CD8-positive, alpha-beta memory T cell (primary cell): Measurements from ENCODE around the gene SSU72. TPM values are rescaled to one million over a fixed set of nuclear protein-coding genes. Genes with fewer than 3 reads are reported as not detected.
"Not testable (repeated sequence)": the region's sequence is repeated elsewhere in the genome, so short reads cannot be mapped to it uniquely, and the experiment has no call there.

Source experiments
- CTCF ChIA-PET: fragments of 350-600 bp; sonication (Branson Sonifier 250); formaldehyde crosslinking; loops from one replicate; lab custom pipeline; 2021; ENCODE audit warnings: antibody characterized with exemption; lab: Charles Lee
- POLR2A ChIA-PET: fragments of 350-600 bp; sonication (Branson Sonifier 250); formaldehyde crosslinking; loops from one replicate; lab custom pipeline; 2021; ENCODE audit warnings: antibody characterized with exemption; lab: Charles Lee
- DNase-seq, 5 donors: peaks; one replicate each; pipeline versions ENCODE4 v3.0.0 to v3.0.0-alpha.2; 2020 to 2022; ENCODE audit warnings: mixed read lengths in 1 of 5
- H3K27ac ChIP-seq: one replicate; pipeline ENCODE4 v1.7.0; 2013; ENCODE audit warnings: low read depth, mild to moderate bottlenecking, low read length, moderate library complexity
- H3K27me3 ChIP-seq: 2 replicates; pipeline ENCODE4 v1.7.0; 2013; ENCODE audit warnings: low read length, mild to moderate bottlenecking; ENCODE audit not compliant: insufficient read depth, poor library complexity, severe bottlenecking
- H3K36me3 ChIP-seq: 2 replicates; pipeline ENCODE4 v1.7.0; 2013; ENCODE audit warnings: mild to moderate bottlenecking, low read length, moderate library complexity; ENCODE audit not compliant: insufficient read depth
- H3K4me1 ChIP-seq: 2 replicates; pipeline ENCODE4 v1.7.0; 2013; ENCODE audit warnings: mild to moderate bottlenecking, low read length, moderate library complexity; ENCODE audit not compliant: insufficient read depth
- H3K4me3 ChIP-seq: 2 replicates; pipeline ENCODE4 v1.7.0; 2013; ENCODE audit warnings: mild to moderate bottlenecking, low read length
- H3K9me3 ChIP-seq: 2 replicates; pipeline ENCODE4 v1.7.0; 2013; ENCODE audit warnings: mild to moderate bottlenecking, low read length
- H3K27ac Mint-ChIP-seq, 8 donors: one replicate each; pipeline ENCODE4 v1.8.0; 2020 to 2021; ENCODE audit warnings: mixed read lengths in 8 of 8, mild to moderate bottlenecking in 6 of 8, inconsistent platforms in 3 of 8, moderate library complexity in 3 of 8
- H3K27me3 Mint-ChIP-seq, 2 donors: one replicate each; pipeline ENCODE4 v1.8.0; 2020 to 2021; ENCODE audit warnings: mixed read lengths in 2 of 2, mild to moderate bottlenecking in 1 of 2, moderate library complexity in 1 of 2
- H3K36me3 Mint-ChIP-seq, 3 donors: one replicate each; pipeline ENCODE4 v1.8.0; 2020 to 2021; ENCODE audit warnings: mixed read lengths in 3 of 3, inconsistent platforms in 1 of 3, mild to moderate bottlenecking in 1 of 3
- H3K4me1 Mint-ChIP-seq, 3 donors: one replicate each; pipeline ENCODE4 v1.8.0; 2020 to 2021; ENCODE audit warnings: mixed read lengths in 3 of 3, inconsistent platforms in 1 of 3, mild to moderate bottlenecking in 1 of 3
- H3K4me3 Mint-ChIP-seq, 7 donors: one replicate each; pipeline ENCODE4 v1.8.0; 2020 to 2021; ENCODE audit warnings: mixed read lengths in 7 of 7, mild to moderate bottlenecking in 6 of 7, moderate library complexity in 4 of 7, inconsistent platforms in 2 of 7
- H3K9me3 Mint-ChIP-seq, 5 donors: one replicate each; pipeline ENCODE4 v1.8.0; 2020 to 2022; ENCODE audit warnings: mixed read lengths in 5 of 5, mild to moderate bottlenecking in 3 of 5, moderate library complexity in 2 of 5, inconsistent platforms in 1 of 5
- polyA plus RNA-seq: library from polyadenylated mRNA; unstranded; fragments of 300-500 nt; fragmentation: Illumina TruSeq; gene quantifications from one replicate; pipeline ENCODE4 v1.2.3, GENCODE V29; 2021
- total RNA-seq, 2 experiments: library from RNA; stranded (reverse); gene quantifications; one replicate each; pipeline ENCODE4 v1.2.3, GENCODE V29; 2021

Gene SSU72
- total and polyA plus RNA-seq, 3 experiments from 2014 or later = 123 to 231 (median 128) TPM

DNA sequence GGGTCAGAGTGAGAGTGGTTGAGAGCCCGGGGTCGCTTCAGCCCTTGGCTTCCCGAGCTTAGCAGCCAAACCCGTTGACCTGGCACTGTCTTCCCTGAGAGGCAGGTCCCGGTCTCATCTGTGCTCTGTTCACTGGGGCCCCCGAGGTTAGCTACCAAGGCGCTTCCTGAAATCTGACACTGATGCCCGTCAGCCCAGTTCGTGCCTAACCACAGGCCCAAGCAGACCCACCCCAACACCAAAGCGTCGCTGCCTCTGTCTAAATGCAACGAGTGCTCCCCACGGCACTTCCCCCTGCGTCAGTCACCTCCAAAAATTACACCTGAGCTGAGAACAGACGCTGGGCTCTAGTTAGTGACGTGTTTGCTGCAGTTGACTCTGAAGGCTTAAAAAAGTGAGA, 60.3 kb downstream of the SSU72 start:
- DNase-seq, H3K4me1 ChIP-seq, H3K4me3 ChIP-seq, H3K36me3 ChIP-seq, H3K4me3 Mint-ChIP-seq, H3K27ac ChIP-seq, H3K27me3 ChIP-seq, H3K9me3 ChIP-seq, H3K27me3 Mint-ChIP-seq, POLR2A ChIA-PET, H3K9me3 Mint-ChIP-seq, CTCF ChIA-PET: not testable (repeated sequence)
- peaks cover 8 to 15% (median 11%) of the 10 kb centered on the region in 3 donors for H3K4me1 Mint-ChIP-seq
- H3K27ac Mint-ChIP-seq = peak overlapping the region in 1 of 8 donors; percentile 38
- H3K36me3 Mint-ChIP-seq = peaks cover 0 to 26% (median 8%) of the 10 kb centered on the region in 3 donors

DNA sequence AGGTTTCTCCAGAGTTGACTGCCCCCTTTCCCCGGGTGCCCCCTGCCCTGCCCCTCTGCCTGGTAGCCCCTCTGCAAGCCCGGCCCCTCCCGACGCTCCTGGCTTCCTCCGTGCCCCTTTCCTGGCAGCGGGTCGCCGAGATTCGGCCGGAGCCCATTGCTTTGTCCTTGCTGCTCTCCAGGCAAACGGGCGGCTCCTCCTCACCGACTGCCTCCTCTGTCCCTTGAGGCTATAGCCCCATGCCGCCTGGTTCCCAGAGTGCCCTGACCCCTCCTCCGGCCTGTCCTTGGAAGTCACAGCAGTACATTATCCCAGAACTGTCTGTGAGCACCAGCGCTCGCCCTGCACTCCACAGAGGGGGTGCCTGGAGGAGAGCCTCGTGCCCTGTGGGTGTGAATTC, 61.0 kb downstream of the SSU72 start:
- H3K27me3 ChIP-seq, CTCF ChIA-PET, H3K36me3 ChIP-seq, POLR2A ChIA-PET, H3K4me1 ChIP-seq, H3K9me3 Mint-ChIP-seq, H3K4me3 ChIP-seq, H3K9me3 ChIP-seq, H3K27ac ChIP-seq, DNase-seq, H3K27me3 Mint-ChIP-seq: not testable (repeated sequence)
- Mint-ChIP-seq H3K4me3 (peak overlapping the region in 6 of 7 donors; percentile 32 to 60 (median 57)), H3K27ac (peak overlapping the region in 2 of 8 donors; percentile 68 to 76), H3K36me3 (peaks cover 0 to 23% (median 8%) of the 10 kb centered on the region in 3 donors), H3K4me1 (peaks cover 8 to 15% (median 11%) of the 10 kb centered on the region in 3 donors)

DNA sequence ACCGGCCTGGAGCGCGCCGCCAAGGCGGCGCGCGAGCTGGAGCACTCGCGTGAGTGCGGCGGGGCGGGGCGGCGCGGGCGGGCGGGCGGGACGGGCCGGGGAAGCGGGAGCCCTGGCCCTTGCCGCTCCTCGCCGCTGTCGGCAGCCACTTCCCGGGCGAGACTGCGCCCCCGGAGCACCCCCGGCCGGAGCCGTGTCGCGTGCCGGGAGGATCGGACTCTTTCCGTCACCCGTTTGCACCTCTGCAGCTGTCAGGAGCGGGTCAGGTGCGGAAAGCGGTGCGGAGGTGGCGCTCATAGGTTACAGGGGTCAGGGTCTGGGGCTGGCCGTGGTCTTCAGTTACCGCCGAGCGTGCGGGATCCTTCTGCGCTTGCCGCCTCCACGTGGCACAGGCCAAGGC, 62.2 kb downstream of the SSU72 start:
- H3K27me3 Mint-ChIP-seq, H3K27me3 ChIP-seq, H3K4me3 ChIP-seq, H3K4me1 ChIP-seq, H3K27ac ChIP-seq, H3K36me3 ChIP-seq, H3K9me3 ChIP-seq, POLR2A ChIA-PET, H3K9me3 Mint-ChIP-seq, CTCF ChIA-PET: not testable (repeated sequence)
- Mint-ChIP-seq H3K4me3 (peak overlapping the region; percentile 55 to 82 (median 69)), H3K36me3 (peaks cover 0 to 14% (median 0%) of the 10 kb centered on the region in 3 donors), H3K27ac (peak overlapping the region in 4 of 8 donors; percentile 41 to 93 (median 49)), H3K4me1 (peaks cover 8 to 15% (median 11%) of the 10 kb centered on the region in 3 donors)
- DNase-seq = peak in 2 of 5 donors; percentile 15 to 35

DNA sequence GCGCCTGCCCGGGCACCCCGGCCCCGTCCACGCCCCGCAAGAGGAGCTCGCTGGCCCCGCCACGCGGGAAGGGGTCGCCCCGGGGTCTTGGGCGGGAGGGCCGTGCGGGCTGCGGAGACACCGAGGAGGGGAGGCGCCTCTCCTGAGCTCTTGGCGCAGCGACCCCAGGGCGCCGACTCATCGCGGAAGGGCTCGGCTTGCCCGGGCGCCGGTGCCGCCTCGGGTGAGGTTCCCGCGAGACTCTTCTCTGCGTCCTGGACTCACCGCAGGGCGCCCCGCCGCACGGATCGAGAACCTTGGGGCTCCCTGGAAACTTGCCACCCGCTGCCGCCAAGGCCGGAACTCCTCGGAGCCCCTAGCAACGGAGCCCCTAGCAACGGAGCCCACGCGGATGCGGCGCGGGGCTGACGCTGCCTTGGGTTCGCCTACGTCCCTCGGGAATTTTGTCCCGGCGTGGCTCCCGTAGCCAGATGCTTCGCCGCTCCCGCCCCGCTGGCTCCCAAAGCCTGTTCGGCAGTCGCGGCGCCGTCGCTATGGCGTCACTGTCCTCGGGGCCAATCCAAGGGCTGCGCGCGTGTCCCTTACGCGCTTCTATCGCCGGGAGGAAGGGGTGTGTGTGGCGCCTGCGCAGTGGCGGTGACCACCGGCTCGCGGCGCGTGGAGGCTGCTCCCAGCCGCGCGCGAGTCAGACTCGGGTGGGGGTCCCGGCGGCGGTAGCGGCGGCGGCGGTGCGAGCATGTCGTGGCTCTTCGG, 63.0 kb downstream of the SSU72 start, which contains the start of gene ATAD3A:
Gene ATAD3A, plus strand, starts transcription at position 630 of the 753 bp plus-strand sequence. Its CDS starts 107 bp downstream, at position 737.
- Mint-ChIP-seq H3K4me3 (peak within 1 kb of the TSS; percentile 88 to 98 (median 93)), H3K27me3 (peaks cover 0 to 3% of the 10 kb centered on the region in 2 donors), H3K9me3 (no peaks in the 10 kb centered on the region), H3K27ac (peak within 1 kb of the TSS; percentile 84 to 96 (median 94)), H3K36me3 (peaks cover 0 to 12% (median 0%) of the 10 kb centered on the region in 3 donors), H3K4me1 (peaks cover 8 to 15% (median 11%) of the 10 kb centered on the region in 3 donors)
- Histone ChIP-seq H3K27ac (peak within 1 kb of the TSS; percentile 93), H3K4me3 (peak within 1 kb of the TSS; percentile 88), H3K36me3 (no peaks in the 10 kb centered on the region), H3K9me3 (no peaks in the 10 kb centered on the region), H3K4me1 (peaks cover 7% of the 10 kb centered on the region), H3K27me3 (no peaks in the 10 kb centered on the region)
- ChIA-PET CTCF (no interaction called here), POLR2A (interaction anchor here (0.5 to 1.0 kb wide), 2 partner anchors 12 to 105 kb away, joined by 3 to 5 read pairs; partner anchors contain the start of gene MRPL20)
- DNase-seq = peak; percentile 92 to 96 (median 94)

DNA sequence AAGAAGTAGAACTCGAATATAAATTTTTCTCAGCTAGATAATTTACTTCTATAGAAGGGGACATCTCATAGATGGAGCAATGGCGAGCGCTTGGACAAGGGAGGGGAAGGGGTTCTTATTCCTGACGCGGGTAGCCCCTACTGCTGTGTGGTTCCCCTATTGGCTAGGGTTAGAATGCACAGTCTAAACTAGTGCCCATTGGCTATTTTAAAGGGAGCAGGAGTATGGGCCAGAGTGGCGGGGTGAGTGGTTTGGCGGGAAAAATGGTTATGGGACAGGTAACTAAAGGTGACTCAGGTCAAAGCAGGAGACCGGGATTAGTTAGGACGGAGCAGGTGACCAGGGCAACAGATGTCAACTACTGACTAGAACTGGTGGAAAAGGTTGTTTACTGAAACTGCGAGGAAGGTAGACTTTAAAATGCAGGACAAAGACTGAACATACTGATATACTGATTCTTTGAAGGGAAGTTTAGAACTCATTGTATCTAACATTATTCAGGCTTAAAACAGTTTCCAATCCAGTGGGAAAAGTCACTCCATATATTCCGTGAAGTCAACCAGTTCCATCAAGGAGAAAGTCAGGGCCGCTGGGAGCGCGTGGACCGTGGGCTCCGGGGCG, 63.6 kb downstream of the SSU72 start:
- CTCF ChIA-PET = interaction anchor here (0.7 kb wide), 1 partner anchor 138 kb away, joined by 3 read pairs; no protein-coding TSS in a partner anchor
- Histone ChIP-seq H3K36me3 (no peaks in the 10 kb centered on the region), H3K27ac (peak overlapping the region; percentile 93), H3K4me3 (peak overlapping the region; percentile 88), H3K27me3 (no peaks in the 10 kb centered on the region), H3K9me3 (no peaks in the 10 kb centered on the region), H3K4me1 (peaks cover 7% of the 10 kb centered on the region)
- peaks cover 0 to 10% (median 0%) of the 10 kb centered on the region in 3 donors for H3K36me3 Mint-ChIP-seq
- POLR2A ChIA-PET = interaction anchor here (0.5 to 1.0 kb wide), 3 partner anchors 12 to 118 kb away, joined by 3 to 5 read pairs (median 4); partner anchors contain the start of gene MRPL20
- peak in 1 of 5 donors; percentile 10 for DNase-seq
- peaks cover 0 to 3% of the 10 kb centered on the region in 2 donors for H3K27me3 Mint-ChIP-seq
- peak overlapping the region; percentile 69 to 95 (median 92) for H3K27ac Mint-ChIP-seq
- no peaks in the 10 kb centered on the region for H3K9me3 Mint-ChIP-seq
- H3K4me3 Mint-ChIP-seq = peak overlapping the region; percentile 79 to 98 (median 87)
- peaks cover 8 to 15% (median 11%) of the 10 kb centered on the region in 3 donors for H3K4me1 Mint-ChIP-seq

DNA sequence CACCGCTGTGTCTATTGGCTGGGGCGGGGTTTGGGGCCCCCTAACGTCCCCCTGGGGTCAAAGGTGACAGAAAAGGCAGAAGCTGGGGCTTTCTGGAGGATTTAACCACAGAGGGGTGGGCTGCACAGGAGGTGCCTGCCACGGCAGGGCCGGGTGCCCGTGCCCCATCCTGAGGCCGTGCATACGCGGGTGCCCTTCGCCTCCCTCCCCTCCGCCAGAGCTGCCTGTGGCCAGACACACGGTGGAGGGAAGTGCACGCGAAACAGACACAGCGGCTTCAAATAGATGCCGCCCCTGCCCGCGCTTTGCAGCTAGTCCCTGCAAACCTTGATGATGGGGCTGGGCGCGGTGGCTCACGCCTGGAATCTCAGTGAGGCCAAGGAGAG, 65.2 kb downstream of the SSU72 start:
- H3K27me3 Mint-ChIP-seq, CTCF ChIA-PET, H3K9me3 ChIP-seq, H3K4me1 ChIP-seq, H3K36me3 Mint-ChIP-seq, H3K36me3 ChIP-seq, H3K27ac ChIP-seq, H3K27ac Mint-ChIP-seq, H3K4me3 Mint-ChIP-seq, DNase-seq, H3K4me3 ChIP-seq, H3K27me3 ChIP-seq, H3K9me3 Mint-ChIP-seq: not testable (repeated sequence)
- H3K4me1 Mint-ChIP-seq = peaks cover 15 to 25% (median 25%) of the 10 kb centered on the region in 3 donors
- POLR2A ChIA-PET = interaction anchor here (0.7 kb wide), 1 partner anchor 25 kb away, joined by 4 read pairs; no protein-coding TSS in a partner anchor

DNA sequence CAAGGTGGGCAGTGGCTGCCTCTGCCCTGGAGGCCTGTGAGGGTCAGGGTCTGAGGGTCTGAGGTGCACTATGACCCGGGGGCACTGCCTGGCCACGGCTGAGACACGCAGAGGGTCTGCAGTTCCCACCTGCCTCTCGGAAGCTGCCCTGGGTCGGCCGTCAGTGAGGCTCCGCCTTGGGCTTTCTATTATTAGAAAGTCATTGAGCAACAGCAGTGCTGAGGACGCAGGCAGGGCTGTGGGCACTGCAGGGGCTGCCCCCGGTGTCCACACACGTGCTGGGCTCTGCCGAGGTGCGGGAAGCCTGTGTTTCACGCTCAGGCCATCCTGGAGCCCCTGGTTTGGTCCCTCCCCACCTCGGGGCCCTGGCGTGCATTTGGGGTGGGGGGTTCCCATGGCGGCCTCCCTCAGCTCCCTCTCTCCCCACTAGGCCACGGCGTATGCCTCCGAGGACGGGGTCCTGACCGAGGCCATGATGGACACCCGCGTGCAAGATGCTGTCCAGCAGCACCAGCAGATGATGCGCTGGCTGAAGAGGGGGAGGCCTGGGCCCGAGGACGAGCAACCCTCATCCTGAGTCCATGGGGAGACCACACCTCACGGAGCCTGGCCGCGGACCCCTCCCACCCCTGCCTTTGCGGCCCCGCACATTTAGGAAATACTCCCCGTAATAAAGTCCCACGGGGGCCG, 65.7 kb downstream of the SSU72 start:
- H3K4me3 ChIP-seq, CTCF ChIA-PET, H3K27me3 Mint-ChIP-seq, H3K9me3 ChIP-seq, H3K4me1 ChIP-seq, H3K36me3 ChIP-seq, H3K27ac ChIP-seq, H3K4me3 Mint-ChIP-seq, H3K27me3 ChIP-seq, H3K27ac Mint-ChIP-seq, H3K36me3 Mint-ChIP-seq, H3K9me3 Mint-ChIP-seq, DNase-seq: not testable (repeated sequence)
- POLR2A ChIA-PET = interaction anchor here (0.7 kb wide), 1 partner anchor 25 kb away, joined by 4 read pairs; no protein-coding TSS in a partner anchor
- peaks cover 15 to 25% (median 25%) of the 10 kb centered on the region in 3 donors for H3K4me1 Mint-ChIP-seq
